Progenitor cell of endocrine pancreas (in vitro differentiated cells): Measurements from ENCODE around the gene TMEM63A. TPM values are rescaled to one million over a fixed set of nuclear protein-coding genes. Genes with fewer than 3 reads are reported as not detected.

Experiments
- DNase-seq: peaks from one replicate; pipeline ENCODE4 v3.0.0; 2021; ENCODE audit warnings: low spot score; ENCODE audit not compliant: unreplicated experiment
- H3K27ac Mint-ChIP-seq: 2 replicates; pipeline ENCODE4 v1.8.0; 2021; ENCODE audit warnings: mild to moderate bottlenecking, moderate library complexity, mixed read lengths
- H3K27me3 Mint-ChIP-seq: 2 replicates; pipeline ENCODE4 v1.8.0; 2021; ENCODE audit warnings: mixed read lengths
- H3K36me3 Mint-ChIP-seq: 2 replicates; pipeline ENCODE4 v1.8.0; 2022; ENCODE audit warnings: mixed read lengths; ENCODE audit not compliant: insufficient read depth
- H3K4me1 Mint-ChIP-seq: 2 replicates; pipeline ENCODE4 v1.8.0; 2021; ENCODE audit warnings: low read depth, mixed read lengths
- H3K4me3 Mint-ChIP-seq: 2 replicates; pipeline ENCODE4 v1.8.0; 2021; ENCODE audit warnings: low read depth, mild to moderate bottlenecking, moderate library complexity, mixed read lengths
- H3K9me3 Mint-ChIP-seq: 2 replicates; pipeline ENCODE4 v1.8.0; 2021; ENCODE audit warnings: low read depth, mixed read lengths
- total RNA-seq: library from RNA; stranded (reverse); gene quantifications from 2 replicates; pipeline ENCODE4 v1.2.1, GENCODE V29; 2021
- TF ChIP-seq, protein P1 (sequence below): fragments of 200-600 bp; sonication (generic); IDR thresholded peaks from one replicate; pipeline ENCODE4 v1.5.0; 2021; ENCODE audit warnings: antibody characterized with exemption, mild to moderate bottlenecking; ENCODE audit not compliant: unreplicated experiment

Gene TMEM63A
- total RNA-seq, 1 donor from 2014 or later: 246 TPM

DNA sequence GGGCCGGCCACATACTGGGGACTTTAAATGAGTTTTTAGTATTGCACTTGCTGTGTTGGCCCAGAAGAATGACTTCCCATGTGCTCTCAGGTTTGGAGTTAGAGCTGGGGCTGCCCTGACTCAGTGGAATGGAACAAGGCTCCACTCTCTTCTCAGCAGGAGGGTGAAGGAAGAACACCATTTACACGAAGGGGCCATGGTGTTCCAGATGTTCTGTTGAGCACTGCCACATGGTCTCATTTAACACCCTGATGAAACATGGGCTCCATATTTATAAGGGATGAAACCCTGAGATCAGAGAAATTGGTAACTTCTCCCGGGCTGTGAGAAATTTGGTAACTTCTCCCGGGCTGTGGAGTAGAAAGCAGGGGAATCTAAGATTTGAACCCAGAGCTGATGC is 36.1 kb upstream of the TMEM63A start:
- Mint-ChIP-seq H3K27ac (no peak overlapping the region), H3K9me3 (no peaks in the 10 kb centered on the region), H3K4me1 (peaks cover 4% of the 10 kb centered on the region), H3K36me3 (peaks cover 14% of the 10 kb centered on the region), H3K4me3 (no peak overlapping the region), H3K27me3 (no peaks in the 10 kb centered on the region)
- no peak for DNase-seq
- TF ChIP-seq, protein P1, sequence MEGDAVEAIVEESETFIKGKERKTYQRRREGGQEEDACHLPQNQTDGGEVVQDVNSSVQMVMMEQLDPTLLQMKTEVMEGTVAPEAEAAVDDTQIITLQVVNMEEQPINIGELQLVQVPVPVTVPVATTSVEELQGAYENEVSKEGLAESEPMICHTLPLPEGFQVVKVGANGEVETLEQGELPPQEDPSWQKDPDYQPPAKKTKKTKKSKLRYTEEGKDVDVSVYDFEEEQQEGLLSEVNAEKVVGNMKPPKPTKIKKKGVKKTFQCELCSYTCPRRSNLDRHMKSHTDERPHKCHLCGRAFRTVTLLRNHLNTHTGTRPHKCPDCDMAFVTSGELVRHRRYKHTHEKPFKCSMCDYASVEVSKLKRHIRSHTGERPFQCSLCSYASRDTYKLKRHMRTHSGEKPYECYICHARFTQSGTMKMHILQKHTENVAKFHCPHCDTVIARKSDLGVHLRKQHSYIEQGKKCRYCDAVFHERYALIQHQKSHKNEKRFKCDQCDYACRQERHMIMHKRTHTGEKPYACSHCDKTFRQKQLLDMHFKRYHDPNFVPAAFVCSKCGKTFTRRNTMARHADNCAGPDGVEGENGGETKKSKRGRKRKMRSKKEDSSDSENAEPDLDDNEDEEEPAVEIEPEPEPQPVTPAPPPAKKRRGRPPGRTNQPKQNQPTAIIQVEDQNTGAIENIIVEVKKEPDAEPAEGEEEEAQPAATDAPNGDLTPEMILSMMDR: no peak

DNA sequence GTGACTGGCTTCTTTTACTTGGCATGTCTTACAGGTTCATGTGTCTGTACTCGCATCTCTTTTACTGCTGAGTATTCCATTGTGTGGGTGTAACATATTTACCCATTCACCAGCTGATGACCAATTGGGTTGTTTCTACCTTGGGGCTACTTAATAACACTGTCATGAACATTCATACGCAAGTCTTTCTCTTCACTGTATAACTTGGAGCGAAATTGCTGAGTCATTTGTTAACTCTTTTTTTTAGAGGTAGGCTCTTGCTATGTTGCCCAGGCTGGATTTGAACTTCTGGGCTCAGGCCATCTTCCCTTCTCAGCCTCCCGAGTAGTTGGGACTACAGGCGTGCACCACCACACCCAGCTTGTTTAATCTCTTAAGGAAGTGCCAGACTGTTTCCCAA is 35.4 kb upstream of the TMEM63A start:
- peaks cover 4% of the 10 kb centered on the region for H3K27me3 Mint-ChIP-seq
- H3K27ac Mint-ChIP-seq: no peak overlapping the region
- TF ChIP-seq, protein P1: no peak
- H3K4me3 Mint-ChIP-seq: no peak overlapping the region
- peaks cover 17% of the 10 kb centered on the region for H3K36me3 Mint-ChIP-seq
- DNase-seq: no peak
- H3K4me1 Mint-ChIP-seq: no peaks in the 10 kb centered on the region
- no peaks in the 10 kb centered on the region for H3K9me3 Mint-ChIP-seq

DNA sequence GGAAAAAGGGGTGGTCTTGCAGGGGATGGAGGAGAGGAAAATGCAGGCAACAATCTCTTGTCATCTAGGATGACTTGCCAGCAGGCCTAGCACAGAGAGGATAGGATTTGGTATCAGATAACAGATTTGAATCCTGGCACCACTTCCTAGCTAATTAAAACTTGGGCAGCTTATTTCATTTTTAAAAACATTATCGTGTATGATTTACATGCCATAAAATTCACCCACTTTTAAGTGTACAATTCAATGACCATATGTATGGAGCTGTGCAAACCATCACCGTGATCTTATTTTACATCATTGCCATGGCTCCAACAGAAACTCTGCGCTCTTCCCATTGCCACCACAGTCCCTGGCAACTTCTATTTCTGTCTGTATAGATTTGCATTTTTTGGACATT is 34.9 kb upstream of the TMEM63A start:
- Mint-ChIP-seq H3K4me1 (no peaks in the 10 kb centered on the region), H3K27me3 (peaks cover 7% of the 10 kb centered on the region), H3K4me3 (no peak overlapping the region), H3K27ac (no peak overlapping the region), H3K9me3 (no peaks in the 10 kb centered on the region), H3K36me3 (peaks cover 17% of the 10 kb centered on the region)
- no peak for DNase-seq
- TF ChIP-seq, protein P1: no peak

DNA sequence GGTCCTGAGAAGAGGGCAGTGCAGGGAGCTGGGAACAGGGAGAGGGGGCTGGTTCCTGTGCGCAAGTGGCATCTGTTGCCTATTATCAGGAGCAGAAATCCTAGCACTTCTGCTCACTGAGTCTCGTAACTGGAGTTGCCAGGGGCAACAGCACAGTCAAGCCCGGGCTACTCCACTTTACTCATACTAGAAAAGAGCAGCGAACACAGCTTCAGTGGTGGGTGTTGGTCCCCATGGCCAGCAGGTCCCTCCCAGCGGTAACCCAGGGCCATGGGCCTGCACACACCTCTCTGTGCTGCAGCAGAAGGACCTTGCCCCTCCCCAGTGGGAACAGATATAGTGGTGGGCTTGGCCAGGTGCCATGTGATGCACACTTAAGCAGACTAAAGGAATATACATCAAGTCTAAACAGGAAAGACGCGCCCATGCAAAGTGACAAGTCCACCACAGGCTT is 33.4 kb upstream of the TMEM63A start:
- no peak overlapping the region for H3K4me3 Mint-ChIP-seq
- H3K27ac Mint-ChIP-seq: no peak overlapping the region
- no peak for DNase-seq
- H3K4me1 Mint-ChIP-seq: no peaks in the 10 kb centered on the region
- TF ChIP-seq, protein P1: no peak
- peaks cover 12% of the 10 kb centered on the region for H3K27me3 Mint-ChIP-seq
- H3K9me3 Mint-ChIP-seq: no peaks in the 10 kb centered on the region
- peaks cover 17% of the 10 kb centered on the region for H3K36me3 Mint-ChIP-seq

DNA sequence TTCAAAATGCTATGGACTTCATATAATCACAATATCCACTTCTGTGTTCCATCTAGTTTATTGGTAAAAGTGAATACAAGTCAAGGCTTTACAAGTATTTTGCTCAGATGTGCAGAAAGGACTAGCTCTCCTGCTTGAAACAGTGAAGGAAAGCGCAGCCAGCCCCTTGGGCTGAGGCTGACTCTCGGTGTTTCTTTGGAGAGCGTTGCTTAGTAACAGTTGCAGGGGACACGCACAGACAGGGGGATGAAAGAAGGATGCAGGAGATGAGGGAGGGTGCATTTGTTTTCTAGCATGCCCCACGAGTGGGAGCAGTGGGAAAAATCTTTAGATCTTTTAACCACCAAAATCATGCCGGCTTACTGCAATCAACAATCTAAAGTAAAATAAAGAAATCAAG is 32.8 kb upstream of the TMEM63A start:
- H3K9me3 Mint-ChIP-seq: no peaks in the 10 kb centered on the region
- H3K4me3 Mint-ChIP-seq: no peak overlapping the region
- TF ChIP-seq, protein P1: no peak
- no peak for DNase-seq
- H3K4me1 Mint-ChIP-seq: no peaks in the 10 kb centered on the region
- peaks cover 16% of the 10 kb centered on the region for H3K36me3 Mint-ChIP-seq
- H3K27me3 Mint-ChIP-seq: peaks cover 14% of the 10 kb centered on the region
- no peak overlapping the region for H3K27ac Mint-ChIP-seq
